HG02642 (cell line): ENCODE data around the gene PDZD2.
"Not testable (repeated sequence)": the region's sequence is repeated elsewhere in the genome, so short reads cannot be mapped to it uniquely, and the experiment has no call there.

Source experiments
- ATAC-seq: cut with Tn5 transposase; IDR thresholded peaks from one replicate; pipeline ENCODE4 v1.9.1; 2021; ENCODE audit warnings: mild to moderate bottlenecking; ENCODE audit not compliant: unreplicated experiment, poor library complexity

Gene PDZD2

DNA sequence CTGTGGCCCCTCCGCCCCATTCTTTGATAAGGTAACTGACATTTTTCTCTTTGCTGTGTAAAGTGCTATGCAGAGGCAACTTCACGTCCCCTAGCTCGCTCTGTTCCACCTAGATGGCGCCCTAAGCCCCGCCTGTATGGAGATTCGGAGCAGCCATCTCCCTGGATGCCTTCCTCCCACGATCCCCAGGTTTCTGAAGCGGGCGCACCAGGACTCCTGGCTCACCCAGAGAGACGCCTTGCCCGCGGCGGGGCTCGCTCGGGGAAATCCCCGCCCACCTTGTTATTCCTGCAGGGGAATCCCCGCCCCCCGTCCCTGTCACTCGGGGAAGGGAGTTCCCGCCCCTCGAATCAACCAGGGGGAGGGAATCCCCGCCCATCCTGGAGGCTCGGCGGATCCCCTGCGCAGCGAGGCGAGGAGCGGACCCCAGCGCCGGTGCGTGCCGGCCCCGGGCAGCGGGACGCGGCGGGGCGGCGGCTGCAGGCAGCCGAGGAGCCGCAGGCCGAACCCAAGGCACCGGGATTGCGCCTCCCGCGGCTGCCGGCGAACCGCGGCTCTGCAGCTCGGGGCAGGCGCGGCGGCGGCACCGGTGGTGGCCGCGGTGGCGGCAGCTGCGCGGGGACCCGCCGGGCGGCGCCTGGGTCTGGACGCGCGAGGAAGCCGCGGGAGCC lies at the start of gene PDZD2:
Gene PDZD2 (plus strand): TSS at position 384 of the 671 bp plus-strand sequence.
- peak; percentile 81 for ATAC-seq

DNA sequence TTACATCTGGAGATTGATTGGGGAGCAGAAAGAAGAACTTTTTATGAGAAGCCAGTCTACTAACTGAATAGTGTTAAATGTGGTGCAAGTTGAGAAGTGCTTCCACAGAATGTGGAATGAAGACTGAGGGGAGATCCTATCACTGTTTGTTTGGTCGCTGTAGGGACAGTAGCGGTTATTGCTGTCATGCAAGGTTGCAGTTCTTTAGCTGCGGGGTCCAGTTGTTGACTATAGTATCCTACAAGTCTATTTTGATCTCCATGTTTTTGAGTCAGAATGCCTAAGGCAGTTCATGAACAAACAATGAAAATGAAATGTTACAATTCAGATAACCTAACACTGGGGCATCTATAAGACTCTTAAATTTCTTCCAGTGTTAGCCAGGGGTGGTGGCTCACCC lies 45.3 kb upstream of the PDZD2 start:
- no peak for ATAC-seq

GRCh38 chr5:31596354-31596753 lies 42.6 kb upstream of the PDZD2 start:
- no peak for ATAC-seq

DNA sequence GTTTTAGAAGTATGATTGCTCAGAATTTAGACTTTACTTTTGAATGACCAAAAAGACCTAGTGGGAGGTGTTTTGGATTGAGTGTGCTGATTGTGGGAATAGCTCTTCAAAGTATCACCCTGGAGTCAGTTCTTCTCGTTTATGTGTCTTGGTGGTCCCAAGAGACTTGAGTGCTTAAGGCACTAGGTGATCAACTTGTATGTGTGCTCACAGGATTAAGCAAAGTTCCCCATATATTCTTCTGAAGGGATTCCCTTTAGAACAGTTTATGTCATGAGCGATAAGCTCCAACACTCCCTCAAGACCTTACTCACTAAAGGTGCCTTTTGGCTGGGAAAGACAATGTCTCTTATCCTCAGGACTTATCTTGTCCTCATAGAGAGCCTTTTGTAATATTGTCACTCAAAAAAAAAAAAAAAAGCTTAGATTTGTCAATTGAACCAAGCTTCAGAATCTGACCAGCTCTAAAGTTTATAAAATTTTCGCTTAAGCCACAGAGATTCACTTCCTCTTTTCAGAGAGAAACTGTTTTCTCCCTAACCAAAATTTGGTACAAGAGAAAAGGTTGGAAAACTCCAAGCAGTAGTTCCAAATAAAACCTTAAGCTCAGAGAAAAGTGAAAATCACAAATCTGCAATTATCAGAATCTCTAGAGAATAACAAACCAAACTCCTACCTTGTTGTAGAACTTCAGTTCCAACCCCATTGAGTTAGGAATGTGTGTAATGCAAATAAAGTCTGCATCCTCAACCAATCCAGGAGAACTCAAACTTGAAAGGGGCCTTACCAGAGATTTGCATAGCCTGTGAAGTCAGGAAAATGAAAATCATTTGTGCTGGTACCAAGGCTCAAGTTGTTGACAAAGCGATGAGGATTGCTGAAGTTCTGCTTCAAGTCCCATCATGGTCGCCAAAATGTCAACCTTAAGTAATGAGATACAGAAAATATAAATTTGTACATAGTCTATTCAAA lies 40.0 kb upstream of the PDZD2 start:
- no peak for ATAC-seq

- not testable (repeated sequence) for ATAC-seq
Observed at GRCh38 chr5:31602305-31602704, 36.6 kb upstream of the PDZD2 start.

GRCh38 chr5:31604240-31604639 lies 34.7 kb upstream of the PDZD2 start:
- no peak for ATAC-seq

DNA sequence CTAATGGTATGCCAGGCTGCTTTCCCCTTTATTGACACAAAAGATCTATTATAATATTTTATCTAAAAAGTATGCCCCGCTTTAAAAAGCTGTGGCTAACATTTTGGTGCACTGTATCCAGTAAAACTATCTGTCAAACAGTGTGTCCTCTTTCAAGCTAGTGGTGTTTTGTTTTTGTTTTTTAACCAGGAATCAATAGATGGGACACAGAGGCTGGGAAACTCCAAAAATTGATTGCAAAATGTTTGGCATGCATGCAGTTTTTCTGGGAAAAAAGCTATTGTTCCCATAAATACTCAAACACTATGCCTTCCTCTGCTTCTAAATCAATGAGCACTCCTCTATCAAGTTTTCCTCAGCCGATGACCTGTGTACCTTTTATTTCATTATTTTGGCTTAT lies 34.3 kb upstream of the PDZD2 start:
- ATAC-seq: no peak

- ATAC-seq: no peak
Observed at GRCh38 chr5:31605920-31606319, 33.0 kb upstream of the PDZD2 start.

GRCh38 chr5:31607546-31607945 lies 31.4 kb upstream of the PDZD2 start:
- ATAC-seq: no peak

- ATAC-seq: no peak
Observed at GRCh38 chr5:31611002-31611401, 27.9 kb upstream of the PDZD2 start.

DNA sequence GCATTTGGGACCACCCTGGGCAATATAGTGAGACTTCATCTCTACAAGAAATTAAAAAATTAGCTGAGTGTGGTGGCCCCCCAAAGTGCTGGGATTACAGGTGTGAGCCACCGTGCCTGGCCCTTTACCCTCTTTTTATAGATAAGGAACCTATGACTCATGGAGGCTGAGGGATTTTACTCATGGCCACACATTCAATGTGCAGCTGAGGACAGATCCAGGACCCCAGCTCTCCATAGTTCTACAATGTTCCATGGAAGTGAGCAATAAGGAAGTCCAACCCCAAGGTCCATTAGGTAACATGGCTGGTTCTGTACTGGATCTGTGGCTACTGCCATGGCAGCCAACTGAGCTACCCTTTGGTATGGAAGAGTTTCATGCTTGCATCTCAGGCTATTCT lies 25.3 kb upstream of the PDZD2 start:
- no peak for ATAC-seq

DNA sequence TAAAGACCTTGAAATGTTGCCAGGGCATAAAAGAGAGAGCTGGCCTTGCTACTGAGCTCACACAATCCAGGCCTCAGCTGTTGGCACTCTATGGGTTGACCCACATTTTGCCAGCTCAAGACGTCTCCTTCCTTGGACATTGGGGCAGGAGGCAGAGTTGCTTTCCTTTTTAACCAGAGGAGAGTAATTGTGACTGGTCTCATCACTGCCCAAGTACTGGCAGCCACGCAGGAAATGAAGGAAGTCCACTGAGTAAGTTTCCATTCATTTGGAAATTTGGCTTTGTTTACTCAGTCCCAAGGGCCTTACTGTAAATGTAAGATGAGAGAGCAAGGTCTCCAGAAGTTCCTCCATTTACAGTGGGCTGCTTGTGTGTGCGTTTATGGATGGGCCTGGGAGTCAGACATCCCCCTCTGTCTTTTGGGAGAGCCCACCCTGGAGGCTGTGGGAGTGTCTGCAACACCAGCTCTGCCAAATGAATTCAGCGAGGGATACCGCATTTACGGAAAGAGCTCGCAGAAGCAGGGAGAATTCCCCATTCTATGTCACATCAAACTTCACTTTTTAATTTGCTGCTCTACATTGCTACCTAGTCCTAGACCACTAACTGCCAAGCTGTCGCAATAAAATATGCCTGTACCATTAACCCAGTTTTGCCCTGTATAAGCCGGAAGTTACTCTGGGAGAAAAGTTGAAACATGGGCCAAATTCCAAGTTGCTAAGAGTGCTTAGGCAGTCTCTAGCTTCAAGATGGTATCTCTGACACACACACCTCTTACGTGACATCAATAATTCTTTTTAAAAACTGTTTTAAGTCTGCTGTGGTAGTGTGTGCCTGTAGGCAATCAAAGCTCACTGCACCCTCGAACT lies 24.5 kb upstream of the PDZD2 start:
- no peak for ATAC-seq

GRCh38 chr5:31617867-31618266 lies 21.1 kb upstream of the PDZD2 start:
- no peak for ATAC-seq

- ATAC-seq: no peak
Observed at GRCh38 chr5:31620026-31620425, 18.9 kb upstream of the PDZD2 start.

- ATAC-seq: no peak
Observed at GRCh38 chr5:31623249-31623648, 15.7 kb upstream of the PDZD2 start.

DNA sequence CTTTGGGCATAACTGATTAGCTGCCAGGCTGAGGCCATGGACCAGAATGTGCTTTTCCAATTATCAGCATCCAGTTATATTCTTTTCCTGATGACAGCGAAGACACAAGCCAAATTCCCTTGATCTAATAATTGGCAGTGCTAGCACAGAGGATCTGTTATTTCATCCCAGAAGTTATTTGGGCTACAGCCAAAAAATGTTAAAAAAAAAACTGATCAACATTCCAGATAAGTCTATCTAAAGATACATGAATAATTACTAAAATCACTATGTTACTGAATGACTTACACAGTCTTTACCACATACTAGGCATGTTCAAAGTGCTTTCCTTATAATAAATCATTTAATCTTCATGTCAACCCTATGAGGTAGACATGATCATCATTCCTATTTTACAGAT lies 13.5 kb upstream of the PDZD2 start:
- ATAC-seq: no peak

- no peak for ATAC-seq
Observed at GRCh38 chr5:31626156-31626555, 12.8 kb upstream of the PDZD2 start.

GRCh38 chr5:31626604-31627234 lies 12.2 kb upstream of the PDZD2 start:
- no peak for ATAC-seq

DNA sequence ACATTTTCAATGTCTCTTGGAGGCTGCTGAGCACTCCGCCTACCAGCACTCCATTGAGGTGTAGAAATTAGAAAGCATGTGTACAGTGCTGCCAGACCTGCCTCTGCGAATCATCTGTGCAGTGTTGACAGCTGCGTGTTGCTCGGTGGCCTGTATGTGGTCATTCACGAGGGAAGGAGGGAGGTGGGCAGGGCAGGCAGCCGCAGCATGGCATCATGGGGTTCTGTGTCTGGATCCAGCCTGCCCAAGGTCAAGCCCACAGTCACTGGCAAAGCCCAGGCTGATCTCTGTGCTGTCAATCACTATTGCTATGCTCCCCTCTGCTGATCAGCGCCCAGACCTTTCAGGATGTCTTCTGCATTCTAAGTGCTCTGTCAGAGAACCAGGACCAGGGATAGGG lies 8.0 kb upstream of the PDZD2 start:
- no peak for ATAC-seq

GRCh38 chr5:31632460-31632859 lies 6.5 kb upstream of the PDZD2 start:
- no peak for ATAC-seq
